LNCaP clone FGC (cell line): Measurements from ENCODE around the gene HERC6.
"Not testable (repeated sequence)": the region's sequence is repeated elsewhere in the genome, so short reads cannot be mapped to it uniquely, and the experiment has no call there.

Experiments used
- DNase-seq: peaks from one replicate; pipeline ENCODE4 v3.0.0-alpha.2; 2011; ENCODE audit warnings: low read depth
- H3K4me3 ChIP-seq: 2 replicates; pipeline ENCODE4 v1.5.1; 2011; ENCODE audit warnings: mild to moderate bottlenecking, low read depth, low read length, control low read depth
- CTCF ChIP-seq: IDR thresholded peaks from 2 replicates; pipeline ENCODE4 v1.5.1; 2012; ENCODE audit warnings: mild to moderate bottlenecking; ENCODE audit not compliant: control insufficient read depth, insufficient read depth; ENCODE audit errors: extremely low read depth

The HERC6 gene

GRCh38 chr4:88415982-88416381 lies 37.3 kb downstream of the HERC6 start:
- no peak for TF ChIP-seq CTCF
- no peak overlapping the region for H3K4me3 ChIP-seq
- DNase-seq = no peak

GRCh38 chr4:88418411-88418810 lies 39.8 kb downstream of the HERC6 start:
- no peak overlapping the region for H3K4me3 ChIP-seq
- peak; percentile 14 for DNase-seq

GRCh38 chr4:88419874-88420273 lies 41.2 kb downstream of the HERC6 start:
- H3K4me3 ChIP-seq = no peak overlapping the region
- TF ChIP-seq CTCF = no peak
- DNase-seq = no peak

More at GRCh38 chr4:88418411-88418810, 39.8 kb downstream of the HERC6 start:
- no peak for TF ChIP-seq CTCF

- no peak for DNase-seq
- H3K4me3 ChIP-seq = no peak overlapping the region
- TF ChIP-seq CTCF = no peak
Measured at GRCh38 chr4:88420844-88421243, 42.2 kb downstream of the HERC6 start.

- peak; percentile 10 for DNase-seq
- H3K4me3 ChIP-seq = no peak overlapping the region
- no peak for TF ChIP-seq CTCF
Measured at GRCh38 chr4:88422403-88422802, 43.8 kb downstream of the HERC6 start.

GRCh38 chr4:88429401-88429800 lies 50.7 kb downstream of the HERC6 start:
- no peak for TF ChIP-seq CTCF
- no peak for DNase-seq
- no peak overlapping the region for H3K4me3 ChIP-seq

- DNase-seq = no peak
- H3K4me3 ChIP-seq = no peak overlapping the region
- TF ChIP-seq CTCF = no peak
Measured at GRCh38 chr4:88435987-88436693, 57.5 kb downstream of the HERC6 start.

- not testable (repeated sequence) for DNase-seq
Measured at GRCh38 chr4:88437873-88438272, 59.2 kb downstream of the HERC6 start.

More at GRCh38 chr4:88437873-88438272, 59.2 kb downstream of the HERC6 start:
- H3K4me3 ChIP-seq = not testable (repeated sequence)
